SK-N-MC (cell line): ENCODE data around the gene KAT6B.

Experiments used
- EZH2 ChIP-seq: fragments of 200-600 bp; sonication (generic); IDR thresholded peaks from one replicate; pipeline ENCODE4 v1.6.1; 2017; ENCODE audit warnings: antibody characterized with exemption
- FOXP2 ChIP-seq: optimal IDR thresholded peaks from 2 replicates; pipeline ENCODE3; 2011; ENCODE audit warnings: mild to moderate bottlenecking, moderate library complexity; ENCODE audit not compliant: insufficient read depth; ENCODE audit errors: extremely low read length, control extremely low read depth
- POLR2AphosphoS5 ChIP-seq: IDR thresholded peaks from 2 replicates; pipeline ENCODE4 v1.6.1; 2012; ENCODE audit warnings: mild to moderate bottlenecking, low read depth, low read length, borderline replicate concordance

DNA sequence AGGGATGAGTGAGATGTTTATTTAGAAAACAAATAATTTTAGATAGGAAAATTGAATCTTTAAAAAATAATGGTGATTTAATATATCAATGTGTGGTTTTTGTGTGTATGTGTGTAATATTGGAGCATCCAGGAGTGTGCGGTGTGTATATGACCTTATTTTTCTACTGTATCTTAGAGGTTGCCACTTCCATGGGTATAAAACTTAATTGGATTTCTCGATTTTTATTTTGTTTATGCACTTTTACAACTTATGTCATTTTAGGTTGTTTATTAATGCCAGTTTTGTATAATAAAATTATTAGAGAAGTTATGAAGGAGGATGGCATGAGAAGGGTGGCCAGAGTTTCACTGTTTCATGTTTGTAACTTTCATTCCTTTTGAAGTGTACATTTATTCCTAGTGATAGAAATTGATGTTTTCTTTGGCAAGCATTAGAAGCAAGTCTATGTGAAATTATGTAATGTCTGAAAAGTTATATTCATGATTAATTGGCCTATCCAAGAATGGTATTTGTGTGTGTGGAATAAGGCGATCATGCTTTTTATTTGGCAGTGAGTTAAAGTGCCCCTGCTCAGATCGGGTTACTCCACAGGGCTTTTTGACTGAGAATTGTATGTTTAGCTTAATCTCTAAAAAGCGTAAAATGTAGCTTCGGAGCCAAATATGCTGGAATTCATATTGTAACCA is 110.3 kb downstream of the KAT6B start:
- no peak for TF ChIP-seq EZH2
- TF ChIP-seq FOXP2, result no peak
- TF ChIP-seq POLR2AphosphoS5, result no peak
